PC-9 (cell line): ENCODE measurements around the gene DIAPH3. TPM values are rescaled to one million over a fixed set of nuclear protein-coding genes. Genes with fewer than 3 reads are reported as not detected.

Experiments used
- BruUV-seq: library from RNA; stranded (reverse); fragments of 400-500 nt; replicated peaks from 2 replicates; lab custom pipeline; 2021; lab: Mats Ljungman, UMichigan
- CTCF ChIA-PET: fragments of 300-600 bp; sonication (Branson Sonifier 250); formaldehyde crosslinking; loops from one replicate; lab custom pipeline; 2022; ENCODE audit warnings: antibody characterized with exemption; lab: Charles Lee
- POLR2A ChIA-PET: fragments of 300-600 bp; sonication (Branson Sonifier 250); formaldehyde crosslinking; loops from one replicate; lab custom pipeline; 2022; ENCODE audit warnings: antibody characterized with exemption; ENCODE audit not compliant: unreplicated experiment; lab: Charles Lee
- DNase-seq, 2 experiments: peaks; one replicate each; pipeline versions ENCODE4 v3.0.0 to v3.0.0-alpha.2; 2015 to 2022; ENCODE audit warnings: mixed read lengths in 1 of 2
- H2AFZ ChIP-seq: fragments of 200-600 bp; sonication (generic); 2 replicates; pipeline ENCODE4 v1.8.1; 2017; ENCODE audit warnings: antibody characterized with exemption
- H3F3A ChIP-seq: fragments of 200-600 bp; sonication (generic); 2 replicates; pipeline ENCODE4 v1.8.1; 2017; ENCODE audit warnings: antibody characterized with exemption, mild to moderate bottlenecking, low read depth; ENCODE audit not compliant: insufficient read depth
- H3K27ac ChIP-seq: fragments of 200-600 bp; sonication (generic); 2 replicates; pipeline ENCODE4 v1.6.1; 2016; ENCODE audit warnings: mixed run types
- H3K27me3 ChIP-seq: fragments of 200-600 bp; sonication (generic); 2 replicates; pipeline ENCODE4 v1.6.1; 2016; ENCODE audit warnings: low read depth, mixed run types; ENCODE audit not compliant: insufficient read depth
- H3K36me3 ChIP-seq: fragments of 200-600 bp; sonication (generic); 2 replicates; pipeline ENCODE4 v1.6.1; 2016; ENCODE audit warnings: low read depth, mixed run types
- H3K4me1 ChIP-seq: fragments of 200-600 bp; sonication (generic); replicated peaks from 2 replicates; pipeline ENCODE4 v1.6.1; 2016; ENCODE audit warnings: mixed run types; ENCODE audit not compliant: insufficient read depth
- H3K4me2 ChIP-seq: fragments of 200-600 bp; sonication (generic); 2 replicates; pipeline ENCODE4 v1.6.1; 2017; ENCODE audit warnings: mixed run types
- H3K4me3 ChIP-seq: fragments of 200-600 bp; sonication (generic); 2 replicates; pipeline ENCODE4 v1.6.1; 2016; ENCODE audit warnings: mixed run types
- H3K79me2 ChIP-seq: fragments of 200-600 bp; sonication (generic); 2 replicates; pipeline ENCODE4 v1.6.1; 2017; ENCODE audit warnings: low read depth, mixed run types
- H3K9me2 ChIP-seq: fragments of 200-600 bp; sonication (generic); 2 replicates; pipeline ENCODE4 v1.8.1; 2017; ENCODE audit warnings: mild to moderate bottlenecking; ENCODE audit not compliant: insufficient read depth
- H3K9me3 ChIP-seq: fragments of 200-600 bp; sonication (generic); 2 replicates; pipeline ENCODE4 v1.8.1; 2016; ENCODE audit warnings: low read depth; ENCODE audit not compliant: insufficient read depth
- H4K20me1 ChIP-seq: fragments of 200-600 bp; sonication (generic); 2 replicates; pipeline ENCODE4 v1.8.1; 2017; ENCODE audit not compliant: insufficient read depth
- EZH2 ChIP-seq: fragments of 200-600 bp; sonication (generic); IDR thresholded peaks from 2 replicates; pipeline ENCODE4 v1.8.0; 2017; ENCODE audit warnings: antibody characterized with exemption, low read depth
- intact Hi-C: fragments of 100-400 bp; cut with micrococcal nuclease; formaldehyde crosslinking; loops from one replicate; pipeline ENCODE4 v1.10.0; 2022; ENCODE audit not compliant: unreplicated experiment
- total RNA-seq: library from RNA; stranded (reverse); gene quantifications from 2 replicates; pipeline ENCODE4 v1.2.3, GENCODE V29; 2021
- TF ChIP-seq, protein P1 (sequence below): fragments of 200-600 bp; sonication (generic); conservative IDR thresholded peaks from 2 replicates; pipeline ENCODE4 v1.6.1; 2017; ENCODE audit warnings: mixed run types, antibody characterized with exemption, mild to moderate bottlenecking, moderate library complexity

The DIAPH3 gene
- total RNA-seq, 1 experiment from 2014 or later: 39.3 TPM

- Histone ChIP-seq H3K4me2 (no peak overlapping the region), H4K20me1 (no peaks in the 10 kb centered on the region), H3K27me3 (no peaks in the 10 kb centered on the region), H3F3A (no peaks in the 10 kb centered on the region), H3K9me3 (no peaks in the 10 kb centered on the region), H3K36me3 (no peaks in the 10 kb centered on the region), H2AFZ (no peak overlapping the region), H3K79me2 (no peaks in the 10 kb centered on the region), H3K27ac (no peak overlapping the region), H3K4me3 (no peak overlapping the region), H3K4me1 (no peaks in the 10 kb centered on the region), H3K9me2 (no peaks in the 10 kb centered on the region)
- BruUV-seq: no TSS peak
- ChIA-PET POLR2A (no interaction called here), CTCF (no interaction called here)
- TF ChIP-seq, protein P1, sequence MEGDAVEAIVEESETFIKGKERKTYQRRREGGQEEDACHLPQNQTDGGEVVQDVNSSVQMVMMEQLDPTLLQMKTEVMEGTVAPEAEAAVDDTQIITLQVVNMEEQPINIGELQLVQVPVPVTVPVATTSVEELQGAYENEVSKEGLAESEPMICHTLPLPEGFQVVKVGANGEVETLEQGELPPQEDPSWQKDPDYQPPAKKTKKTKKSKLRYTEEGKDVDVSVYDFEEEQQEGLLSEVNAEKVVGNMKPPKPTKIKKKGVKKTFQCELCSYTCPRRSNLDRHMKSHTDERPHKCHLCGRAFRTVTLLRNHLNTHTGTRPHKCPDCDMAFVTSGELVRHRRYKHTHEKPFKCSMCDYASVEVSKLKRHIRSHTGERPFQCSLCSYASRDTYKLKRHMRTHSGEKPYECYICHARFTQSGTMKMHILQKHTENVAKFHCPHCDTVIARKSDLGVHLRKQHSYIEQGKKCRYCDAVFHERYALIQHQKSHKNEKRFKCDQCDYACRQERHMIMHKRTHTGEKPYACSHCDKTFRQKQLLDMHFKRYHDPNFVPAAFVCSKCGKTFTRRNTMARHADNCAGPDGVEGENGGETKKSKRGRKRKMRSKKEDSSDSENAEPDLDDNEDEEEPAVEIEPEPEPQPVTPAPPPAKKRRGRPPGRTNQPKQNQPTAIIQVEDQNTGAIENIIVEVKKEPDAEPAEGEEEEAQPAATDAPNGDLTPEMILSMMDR: no peak
- no peak for TF ChIP-seq EZH2
- intact Hi-C loops: no loop called here
- no peak for DNase-seq
These were observed 285.8 kb downstream of the DIAPH3 start for GRCh38 chr13:59877933-59878332.

- Histone ChIP-seq H3K4me1 (no peaks in the 10 kb centered on the region), H3K36me3 (no peaks in the 10 kb centered on the region), H3K9me3 (no peaks in the 10 kb centered on the region), H3K27ac (no peak overlapping the region), H3K9me2 (no peaks in the 10 kb centered on the region), H4K20me1 (no peaks in the 10 kb centered on the region), H3K79me2 (no peaks in the 10 kb centered on the region), H3K4me3 (no peak overlapping the region), H3K4me2 (no peak overlapping the region), H3K27me3 (no peaks in the 10 kb centered on the region), H3F3A (no peaks in the 10 kb centered on the region), H2AFZ (no peak overlapping the region)
- intact Hi-C loops: no loop called here
- TF ChIP-seq, protein P1: no peak
- TF ChIP-seq EZH2: no peak
- POLR2A ChIA-PET: no interaction called here
- CTCF ChIA-PET: no interaction called here
- DNase-seq: no peak
- no TSS peak for BruUV-seq
These were observed 288.8 kb downstream of the DIAPH3 start for GRCh38 chr13:59874973-59875372.

DNA sequence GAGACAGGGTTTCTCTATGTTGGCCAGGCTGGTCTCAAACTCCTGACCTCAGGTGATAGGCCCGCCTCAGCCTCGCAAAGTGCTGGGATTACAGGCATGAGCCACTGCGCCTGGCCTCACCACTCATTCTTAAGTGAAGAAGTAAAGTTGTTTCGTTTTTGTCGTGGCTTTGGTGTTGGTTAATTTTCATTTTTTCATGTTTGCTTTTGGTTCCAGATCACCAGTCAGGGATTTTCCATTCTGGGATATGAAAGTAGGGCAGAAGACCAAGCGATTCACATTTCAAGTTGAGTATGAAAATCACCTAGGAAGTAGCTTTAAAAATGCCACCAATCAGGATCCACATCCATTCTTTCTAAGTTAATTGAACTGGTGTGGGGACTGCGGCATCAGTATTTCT, 289.9 kb downstream of the DIAPH3 start:
- POLR2A ChIA-PET: interaction anchor here (0.6 kb wide), 1 partner anchor 443 kb away, joined by 8 read pairs; no protein-coding TSS in a partner anchor
- intact Hi-C loops: no loop called here

More for the DNA sequence above, 289.9 kb downstream of the DIAPH3 start:
- no peaks in the 10 kb centered on the region for H4K20me1 ChIP-seq
- BruUV-seq: no TSS peak
- H3K4me2 ChIP-seq: no peak overlapping the region
- H3F3A ChIP-seq: no peaks in the 10 kb centered on the region
- no peaks in the 10 kb centered on the region for H3K9me3 ChIP-seq
- no peaks in the 10 kb centered on the region for H3K36me3 ChIP-seq
- CTCF ChIA-PET: no interaction called here
- no peaks in the 10 kb centered on the region for H3K79me2 ChIP-seq
- no peak for TF ChIP-seq EZH2
- TF ChIP-seq, protein P1: no peak
- H3K4me1 ChIP-seq: no peaks in the 10 kb centered on the region
- H3K4me3 ChIP-seq: no peak overlapping the region
- no peak overlapping the region for H3K27ac ChIP-seq
- no peak overlapping the region for H2AFZ ChIP-seq
- no peaks in the 10 kb centered on the region for H3K9me2 ChIP-seq
- H3K27me3 ChIP-seq: no peaks in the 10 kb centered on the region
- no peak for DNase-seq
